K562 (cell line): ENCODE data around the gene GPX6. TPM values are rescaled to one million over a fixed set of nuclear protein-coding genes. Genes with fewer than 3 reads are reported as not detected.

Experiments
- ATF1 ChIP-seq, 2 experiments: fragments of 450-650 bp in 1 of 2; IDR thresholded peaks; 2 replicates each; pipeline ENCODE4 v1.6.1; 2016; ENCODE audit warnings: missing compliant biosample characterization in 1 of 2, missing genetic modification characterization in 1 of 2
- CREB3L1 ChIP-seq: fragments of 450-650 bp; IDR thresholded peaks from 2 replicates; pipeline ENCODE4 v1.6.1; 2014; ENCODE audit warnings: low read depth, mild to moderate bottlenecking, moderate library complexity, borderline replicate concordance
- CREM ChIP-seq: IDR thresholded peaks from 2 replicates; pipeline ENCODE4 v1.6.1; 2014; ENCODE audit warnings: antibody characterized with exemption, low read depth
- DPF2 ChIP-seq: fragments of 450-650 bp; IDR thresholded peaks from 2 replicates; pipeline ENCODE4 v1.6.1; 2016
- HLTF ChIP-seq: fragments of 450-650 bp; IDR thresholded peaks from 2 replicates; pipeline ENCODE4 v1.6.1; 2016
- HSF4 ChIP-seq: fragments of 250-450 bp; sonication (Bioruptor Pico); IDR thresholded peaks from 2 replicates; pipeline ENCODE4 v2.1.2; 2022; ENCODE audit warnings: mild to moderate bottlenecking, moderate library complexity, borderline replicate concordance
- IRF2 ChIP-seq: sonication (generic); formaldehyde crosslinking; IDR thresholded peaks from 2 replicates; pipeline ENCODE4 v1.8.1; 2022; ENCODE audit warnings: mild to moderate bottlenecking, missing genetic modification reagents
- NFE2L1 ChIP-seq: fragments of 450-650 bp; IDR thresholded peaks from 2 replicates; pipeline ENCODE4 v1.6.1; 2016; ENCODE audit warnings: missing genetic modification characterization, low read depth, mild to moderate bottlenecking, missing compliant biosample characterization, moderate library complexity, borderline replicate concordance
- PHF20 ChIP-seq: fragments of 450-650 bp; IDR thresholded peaks from 2 replicates; pipeline ENCODE4 v1.6.1; 2018; ENCODE audit not compliant: partially characterized antibody
- RBFOX2 ChIP-seq: fragments of 200-400 bp; formaldehyde crosslinking; IDR thresholded peaks from 2 replicates; pipeline ENCODE4 v1.6.1; 2017; ENCODE audit warnings: low read depth, mild to moderate bottlenecking, low read length, moderate library complexity
- SAP30 ChIP-seq: fragments of 200-600 bp; sonication (generic); IDR thresholded peaks from 2 replicates; pipeline ENCODE4 v1.6.1; 2012; ENCODE audit warnings: borderline replicate concordance, low read depth, mild to moderate bottlenecking, moderate library complexity, low read length, control low read depth, inconsistent platforms; ENCODE audit not compliant: insufficient read depth, poor library complexity, severe bottlenecking
- SUPT5H ChIP-seq: fragments of 450-650 bp; IDR thresholded peaks from 2 replicates; pipeline ENCODE4 v1.6.1; 2016
- TFAM ChIP-seq: fragments of 250-450 bp; sonication (Bioruptor Pico); conservative IDR thresholded peaks from 2 replicates; pipeline ENCODE4 v1.5.0; 2021; ENCODE audit warnings: mild to moderate bottlenecking, moderate library complexity
- polyA plus RNA-seq, 8 experiments: library from polyadenylated mRNA; depleted of rRNA in 4 of 8; stranded (reverse) in 5 of 8; unstranded in 3 of 8; fragments of >200 nt; fragmentation: Nextera tagmentation in 2 of 8; fragmentation: Illumina TruSeq in 1 of 8; extraction: Ambion mirVana in 2 of 8; extraction: Trizol in 1 of 8; gene quantifications; 2 replicates each; pipeline versions ENCODE4 v1.2.1 to v1.2.3, GENCODE V29; 2011 to 2014; ENCODE audit warnings: inconsistent platforms in 1 of 8, missing spikeins in 1 of 8
- total RNA-seq, 7 experiments: library from RNA; depleted of rRNA in 6 of 7; stranded (reverse); fragments of >200 nt in 6 of 7; fragmentation: Illumina TruSeq in 2 of 7; extraction: Trizol in 2 of 7; gene quantifications; 2 replicates each; pipeline versions ENCODE4 v1.2.1 to v1.2.3, GENCODE V29; 2011 to 2021; ENCODE audit warnings: low replicate concordance in 1 of 7
- TF ChIP-seq, protein P1 (sequence below): sonication (generic); formaldehyde crosslinking; IDR thresholded peaks from 2 replicates; pipeline ENCODE4 v1.8.0; 2023; ENCODE audit warnings: mild to moderate bottlenecking, missing genetic modification reagents
- TF ChIP-seq, protein P2 (sequence below): sonication (generic); formaldehyde crosslinking; IDR thresholded peaks from 2 replicates; pipeline ENCODE4 v1.8.1; 2023; ENCODE audit warnings: mild to moderate bottlenecking, missing genetic modification reagents
- TF ChIP-seq, protein P3 (sequence below): IDR thresholded peaks from 3 replicates; pipeline ENCODE4 v1.6.1; 2011; ENCODE audit warnings: borderline replicate concordance, mild to moderate bottlenecking, moderate library complexity; ENCODE audit not compliant: insufficient read length; ENCODE audit errors: extremely low read depth

Gene GPX6
- total and polyA plus RNA-seq, 9 of the 15 experiments (the other 6 are each of a cell fraction or from before 2014, with no cell fraction given): not detected

GRCh38 chr6:28542440-28543296 is 27.1 kb upstream of the GPX6 start (continued):
- peak; percentile 73 for TF ChIP-seq CREB3L1
- no peak for TF ChIP-seq IRF2 (CRISPR knock-in tag)
- TF ChIP-seq, protein P1, sequence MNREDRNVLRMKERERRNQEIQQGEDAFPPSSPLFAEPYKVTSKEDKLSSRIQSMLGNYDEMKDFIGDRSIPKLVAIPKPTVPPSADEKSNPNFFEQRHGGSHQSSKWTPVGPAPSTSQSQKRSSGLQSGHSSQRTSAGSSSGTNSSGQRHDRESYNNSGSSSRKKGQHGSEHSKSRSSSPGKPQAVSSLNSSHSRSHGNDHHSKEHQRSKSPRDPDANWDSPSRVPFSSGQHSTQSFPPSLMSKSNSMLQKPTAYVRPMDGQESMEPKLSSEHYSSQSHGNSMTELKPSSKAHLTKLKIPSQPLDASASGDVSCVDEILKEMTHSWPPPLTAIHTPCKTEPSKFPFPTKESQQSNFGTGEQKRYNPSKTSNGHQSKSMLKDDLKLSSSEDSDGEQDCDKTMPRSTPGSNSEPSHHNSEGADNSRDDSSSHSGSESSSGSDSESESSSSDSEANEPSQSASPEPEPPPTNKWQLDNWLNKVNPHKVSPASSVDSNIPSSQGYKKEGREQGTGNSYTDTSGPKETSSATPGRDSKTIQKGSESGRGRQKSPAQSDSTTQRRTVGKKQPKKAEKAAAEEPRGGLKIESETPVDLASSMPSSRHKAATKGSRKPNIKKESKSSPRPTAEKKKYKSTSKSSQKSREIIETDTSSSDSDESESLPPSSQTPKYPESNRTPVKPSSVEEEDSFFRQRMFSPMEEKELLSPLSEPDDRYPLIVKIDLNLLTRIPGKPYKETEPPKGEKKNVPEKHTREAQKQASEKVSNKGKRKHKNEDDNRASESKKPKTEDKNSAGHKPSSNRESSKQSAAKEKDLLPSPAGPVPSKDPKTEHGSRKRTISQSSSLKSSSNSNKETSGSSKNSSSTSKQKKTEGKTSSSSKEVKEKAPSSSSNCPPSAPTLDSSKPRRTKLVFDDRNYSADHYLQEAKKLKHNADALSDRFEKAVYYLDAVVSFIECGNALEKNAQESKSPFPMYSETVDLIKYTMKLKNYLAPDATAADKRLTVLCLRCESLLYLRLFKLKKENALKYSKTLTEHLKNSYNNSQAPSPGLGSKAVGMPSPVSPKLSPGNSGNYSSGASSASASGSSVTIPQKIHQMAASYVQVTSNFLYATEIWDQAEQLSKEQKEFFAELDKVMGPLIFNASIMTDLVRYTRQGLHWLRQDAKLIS (CRISPR knock-in tag): peak; percentile 86; the same call in 1 of the 2 replicates
- no peak for TF ChIP-seq SAP30
- no peak; the same call in 1 of the 2 replicates for TF ChIP-seq SUPT5H
- peak; percentile 72 for TF ChIP-seq HLTF
- TF ChIP-seq, protein P2, sequence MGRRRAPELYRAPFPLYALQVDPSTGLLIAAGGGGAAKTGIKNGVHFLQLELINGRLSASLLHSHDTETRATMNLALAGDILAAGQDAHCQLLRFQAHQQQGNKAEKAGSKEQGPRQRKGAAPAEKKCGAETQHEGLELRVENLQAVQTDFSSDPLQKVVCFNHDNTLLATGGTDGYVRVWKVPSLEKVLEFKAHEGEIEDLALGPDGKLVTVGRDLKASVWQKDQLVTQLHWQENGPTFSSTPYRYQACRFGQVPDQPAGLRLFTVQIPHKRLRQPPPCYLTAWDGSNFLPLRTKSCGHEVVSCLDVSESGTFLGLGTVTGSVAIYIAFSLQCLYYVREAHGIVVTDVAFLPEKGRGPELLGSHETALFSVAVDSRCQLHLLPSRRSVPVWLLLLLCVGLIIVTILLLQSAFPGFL (CRISPR knock-in tag): peak; percentile 98; the same call in 1 of the 2 replicates
- TF ChIP-seq TFAM (CRISPR knock-in tag): no peak
- TF ChIP-seq NFE2L1 (tag): no peak
- TF ChIP-seq, protein P3, sequence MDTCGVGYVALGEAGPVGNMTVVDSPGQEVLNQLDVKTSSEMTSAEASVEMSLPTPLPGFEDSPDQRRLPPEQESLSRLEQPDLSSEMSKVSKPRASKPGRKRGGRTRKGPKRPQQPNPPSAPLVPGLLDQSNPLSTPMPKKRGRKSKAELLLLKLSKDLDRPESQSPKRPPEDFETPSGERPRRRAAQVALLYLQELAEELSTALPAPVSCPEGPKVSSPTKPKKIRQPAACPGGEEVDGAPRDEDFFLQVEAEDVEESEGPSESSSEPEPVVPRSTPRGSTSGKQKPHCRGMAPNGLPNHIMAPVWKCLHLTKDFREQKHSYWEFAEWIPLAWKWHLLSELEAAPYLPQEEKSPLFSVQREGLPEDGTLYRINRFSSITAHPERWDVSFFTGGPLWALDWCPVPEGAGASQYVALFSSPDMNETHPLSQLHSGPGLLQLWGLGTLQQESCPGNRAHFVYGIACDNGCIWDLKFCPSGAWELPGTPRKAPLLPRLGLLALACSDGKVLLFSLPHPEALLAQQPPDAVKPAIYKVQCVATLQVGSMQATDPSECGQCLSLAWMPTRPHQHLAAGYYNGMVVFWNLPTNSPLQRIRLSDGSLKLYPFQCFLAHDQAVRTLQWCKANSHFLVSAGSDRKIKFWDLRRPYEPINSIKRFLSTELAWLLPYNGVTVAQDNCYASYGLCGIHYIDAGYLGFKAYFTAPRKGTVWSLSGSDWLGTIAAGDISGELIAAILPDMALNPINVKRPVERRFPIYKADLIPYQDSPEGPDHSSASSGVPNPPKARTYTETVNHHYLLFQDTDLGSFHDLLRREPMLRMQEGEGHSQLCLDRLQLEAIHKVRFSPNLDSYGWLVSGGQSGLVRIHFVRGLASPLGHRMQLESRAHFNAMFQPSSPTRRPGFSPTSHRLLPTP: peak; percentile 91
- peak; percentile 32; the same call in 1 of the 2 replicates for TF ChIP-seq CREM
- TF ChIP-seq DPF2: peak; percentile 76
- no peak for TF ChIP-seq ATF1 (CRISPR knock-in tag; IDR thresholded peaks at IDR 0.05)
- peak; percentile 90 for TF ChIP-seq ATF1 (tag; IDR thresholded peaks at IDR 0.05)
- no peak for TF ChIP-seq PHF20
- TF ChIP-seq RBFOX2: peak; percentile 48; the same call in 1 of the 2 replicates
- no peak for TF ChIP-seq HSF4 (CRISPR knock-in tag)
